SH-SY5Y (cell line): ENCODE results near the gene SRPX.

ENCODE experiments used
- GATA2 ChIP-seq: IDR thresholded peaks from 2 replicates; pipeline ENCODE4 v1.6.1; 2011; ENCODE audit warnings: mild to moderate bottlenecking, low read depth, low read length
- GATA3 ChIP-seq: IDR thresholded peaks from 2 replicates; pipeline ENCODE4 v1.6.1; 2011; ENCODE audit warnings: low read depth, mild to moderate bottlenecking, low read length, moderate library complexity

GRCh38 chrX:38170556-38170955 is 50.1 kb downstream of the SRPX start:
- TF ChIP-seq GATA2 (no peak), GATA3 (no peak)
